DOHH2 (cell line): Measurements from ENCODE around the gene TRAFD1.

Experiments
- EZH2phosphoT487 ChIP-seq: fragments of 200-600 bp; sonication (generic); IDR thresholded peaks from 2 replicates; pipeline ENCODE4 v1.6.1; 2017; ENCODE audit warnings: borderline replicate concordance, mild to moderate bottlenecking, antibody characterized with exemption, low read length, moderate library complexity, mixed read lengths
- TF ChIP-seq, protein P1 (sequence below): fragments of 200-600 bp; sonication (generic); IDR thresholded peaks from one replicate; pipeline ENCODE4 v1.5.1; 2014; ENCODE audit warnings: antibody characterized with exemption, mild to moderate bottlenecking, low read depth, low read length; ENCODE audit not compliant: poor library complexity, severe bottlenecking

DNA sequence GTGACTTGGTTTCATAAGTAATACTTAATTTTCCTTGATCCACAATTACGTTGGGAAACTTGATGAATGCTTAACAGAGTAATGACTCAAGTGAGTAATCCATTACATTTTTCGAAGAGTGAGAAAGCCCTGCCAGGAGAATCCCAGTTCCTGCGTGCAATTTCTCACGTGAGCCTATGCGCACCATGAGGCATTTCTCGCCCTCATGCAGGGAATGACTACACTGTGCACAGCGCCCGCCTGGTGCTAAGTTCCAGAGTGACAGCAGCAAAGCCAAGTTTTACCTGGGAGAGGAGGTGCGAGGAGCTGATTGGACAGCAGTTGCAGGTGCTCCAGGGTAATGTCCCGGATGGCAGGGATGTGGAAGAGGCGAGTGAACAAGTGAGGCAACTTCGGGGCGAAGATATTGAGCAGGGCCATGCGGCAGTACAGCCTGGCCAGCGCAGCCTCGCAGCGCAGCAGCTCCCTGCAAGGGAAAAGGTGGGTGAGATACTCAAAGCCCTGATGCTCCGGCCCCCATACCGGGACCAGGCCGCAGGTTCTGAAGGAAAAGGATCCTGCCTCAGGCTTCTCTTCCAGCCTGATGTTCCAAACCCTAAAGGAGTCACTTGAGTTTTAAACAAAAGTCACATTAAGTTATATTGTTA is 69.4 kb downstream of the TRAFD1 start:
- TF ChIP-seq, protein P1, sequence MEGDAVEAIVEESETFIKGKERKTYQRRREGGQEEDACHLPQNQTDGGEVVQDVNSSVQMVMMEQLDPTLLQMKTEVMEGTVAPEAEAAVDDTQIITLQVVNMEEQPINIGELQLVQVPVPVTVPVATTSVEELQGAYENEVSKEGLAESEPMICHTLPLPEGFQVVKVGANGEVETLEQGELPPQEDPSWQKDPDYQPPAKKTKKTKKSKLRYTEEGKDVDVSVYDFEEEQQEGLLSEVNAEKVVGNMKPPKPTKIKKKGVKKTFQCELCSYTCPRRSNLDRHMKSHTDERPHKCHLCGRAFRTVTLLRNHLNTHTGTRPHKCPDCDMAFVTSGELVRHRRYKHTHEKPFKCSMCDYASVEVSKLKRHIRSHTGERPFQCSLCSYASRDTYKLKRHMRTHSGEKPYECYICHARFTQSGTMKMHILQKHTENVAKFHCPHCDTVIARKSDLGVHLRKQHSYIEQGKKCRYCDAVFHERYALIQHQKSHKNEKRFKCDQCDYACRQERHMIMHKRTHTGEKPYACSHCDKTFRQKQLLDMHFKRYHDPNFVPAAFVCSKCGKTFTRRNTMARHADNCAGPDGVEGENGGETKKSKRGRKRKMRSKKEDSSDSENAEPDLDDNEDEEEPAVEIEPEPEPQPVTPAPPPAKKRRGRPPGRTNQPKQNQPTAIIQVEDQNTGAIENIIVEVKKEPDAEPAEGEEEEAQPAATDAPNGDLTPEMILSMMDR = no peak
- TF ChIP-seq EZH2phosphoT487 = no peak
